ENCODE measurements around the gene FBRS.

DNA sequence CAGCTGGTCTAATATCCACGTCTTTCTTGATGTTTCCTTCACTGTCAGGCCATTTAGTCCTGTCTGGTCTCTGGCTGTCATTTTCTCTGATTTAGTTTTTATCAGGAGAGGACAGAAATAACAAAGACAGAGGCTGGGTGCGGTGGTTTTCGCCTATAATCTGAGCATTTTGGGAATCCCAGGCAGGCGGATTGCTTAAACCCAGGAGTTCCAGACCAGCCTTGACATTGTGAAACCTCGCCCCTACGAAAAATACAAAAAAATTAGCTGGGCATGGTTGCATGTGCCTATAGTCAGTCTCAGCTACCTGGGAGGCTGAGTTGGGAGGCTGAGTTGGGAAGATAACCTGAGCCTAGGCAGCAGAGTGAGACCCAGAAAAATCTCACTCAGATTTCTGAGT lies 47.8 kb downstream of the FBRS start:
- TF ChIP-seq, protein P1, sequence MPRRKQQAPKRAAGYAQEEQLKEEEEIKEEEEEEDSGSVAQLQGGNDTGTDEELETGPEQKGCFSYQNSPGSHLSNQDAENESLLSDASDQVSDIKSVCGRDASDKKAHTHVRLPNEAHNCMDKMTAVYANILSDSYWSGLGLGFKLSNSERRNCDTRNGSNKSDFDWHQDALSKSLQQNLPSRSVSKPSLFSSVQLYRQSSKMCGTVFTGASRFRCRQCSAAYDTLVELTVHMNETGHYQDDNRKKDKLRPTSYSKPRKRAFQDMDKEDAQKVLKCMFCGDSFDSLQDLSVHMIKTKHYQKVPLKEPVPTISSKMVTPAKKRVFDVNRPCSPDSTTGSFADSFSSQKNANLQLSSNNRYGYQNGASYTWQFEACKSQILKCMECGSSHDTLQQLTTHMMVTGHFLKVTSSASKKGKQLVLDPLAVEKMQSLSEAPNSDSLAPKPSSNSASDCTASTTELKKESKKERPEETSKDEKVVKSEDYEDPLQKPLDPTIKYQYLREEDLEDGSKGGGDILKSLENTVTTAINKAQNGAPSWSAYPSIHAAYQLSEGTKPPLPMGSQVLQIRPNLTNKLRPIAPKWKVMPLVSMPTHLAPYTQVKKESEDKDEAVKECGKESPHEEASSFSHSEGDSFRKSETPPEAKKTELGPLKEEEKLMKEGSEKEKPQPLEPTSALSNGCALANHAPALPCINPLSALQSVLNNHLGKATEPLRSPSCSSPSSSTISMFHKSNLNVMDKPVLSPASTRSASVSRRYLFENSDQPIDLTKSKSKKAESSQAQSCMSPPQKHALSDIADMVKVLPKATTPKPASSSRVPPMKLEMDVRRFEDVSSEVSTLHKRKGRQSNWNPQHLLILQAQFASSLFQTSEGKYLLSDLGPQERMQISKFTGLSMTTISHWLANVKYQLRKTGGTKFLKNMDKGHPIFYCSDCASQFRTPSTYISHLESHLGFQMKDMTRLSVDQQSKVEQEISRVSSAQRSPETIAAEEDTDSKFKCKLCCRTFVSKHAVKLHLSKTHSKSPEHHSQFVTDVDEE (CRISPR knock-in tag; IDR thresholded peaks at IDR 0.05) = no peak
- TF ChIP-seq GLIS3 (CRISPR knock-in tag; IDR thresholded peaks at IDR 0.05) = no peak
- TF ChIP-seq, protein P2, sequence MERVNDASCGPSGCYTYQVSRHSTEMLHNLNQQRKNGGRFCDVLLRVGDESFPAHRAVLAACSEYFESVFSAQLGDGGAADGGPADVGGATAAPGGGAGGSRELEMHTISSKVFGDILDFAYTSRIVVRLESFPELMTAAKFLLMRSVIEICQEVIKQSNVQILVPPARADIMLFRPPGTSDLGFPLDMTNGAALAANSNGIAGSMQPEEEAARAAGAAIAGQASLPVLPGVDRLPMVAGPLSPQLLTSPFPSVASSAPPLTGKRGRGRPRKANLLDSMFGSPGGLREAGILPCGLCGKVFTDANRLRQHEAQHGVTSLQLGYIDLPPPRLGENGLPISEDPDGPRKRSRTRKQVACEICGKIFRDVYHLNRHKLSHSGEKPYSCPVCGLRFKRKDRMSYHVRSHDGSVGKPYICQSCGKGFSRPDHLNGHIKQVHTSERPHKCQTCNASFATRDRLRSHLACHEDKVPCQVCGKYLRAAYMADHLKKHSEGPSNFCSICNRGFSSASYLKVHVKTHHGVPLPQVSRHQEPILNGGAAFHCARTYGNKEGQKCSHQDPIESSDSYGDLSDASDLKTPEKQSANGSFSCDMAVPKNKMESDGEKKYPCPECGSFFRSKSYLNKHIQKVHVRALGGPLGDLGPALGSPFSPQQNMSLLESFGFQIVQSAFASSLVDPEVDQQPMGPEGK (CRISPR knock-in tag; IDR thresholded peaks at IDR 0.05; ENCODE audit: borderline replicate concordance) = no peak
- TF ChIP-seq POU6F1 (CRISPR knock-in tag; IDR thresholded peaks at IDR 0.05; ENCODE audit: borderline replicate concordance, low read depth) = no peak
- TF ChIP-seq ZNF70 (CRISPR knock-in tag; IDR thresholded peaks at IDR 0.05) = no peak
- TF ChIP-seq RARB (CRISPR knock-in tag; IDR thresholded peaks at IDR 0.05) = no peak
- no peak for TF ChIP-seq SNAI2 (CRISPR knock-in tag; IDR thresholded peaks at IDR 0.05)
- no peak for TF ChIP-seq OSR1 (CRISPR knock-in tag; IDR thresholded peaks at IDR 0.05)
- no peak for TF ChIP-seq TCF4 (CRISPR knock-in tag; IDR thresholded peaks at IDR 0.05; ENCODE audit: borderline replicate concordance)
- no peak for TF ChIP-seq ARNTL (CRISPR knock-in tag; IDR thresholded peaks at IDR 0.05; ENCODE audit: borderline replicate concordance, low read depth)
- TF ChIP-seq ZC3H10 (CRISPR knock-in tag; IDR thresholded peaks at IDR 0.05) = no peak
- TF ChIP-seq CSRNP3 (CRISPR knock-in tag; IDR thresholded peaks at IDR 0.05) = no peak
- TF ChIP-seq CREB5 (CRISPR knock-in tag; IDR thresholded peaks at IDR 0.05; ENCODE audit: low read depth) = no peak

All from SK-N-SH treated with all-trans-retinoic acid at 6 μM for 48 hours (cell line).